SIG-M5 treated with dmso at 0.1 percent for 504 hours (cell line): ENCODE data around the gene HOXC9.

Experiments
- DNase-seq: peaks from one replicate; lab custom pipeline; 2025; ENCODE audit not compliant: unreplicated experiment; lab: John Stamatoyannopoulos, UW

Gene HOXC9

GRCh38 chr12:53963005-53963404 is 37.0 kb upstream of the HOXC9 start:
- no peak for DNase-seq

GRCh38 chr12:53963434-53964314 is 36.3 kb upstream of the HOXC9 start:
- DNase-seq: no peak

GRCh38 chr12:53964315-53964713 is 35.6 kb upstream of the HOXC9 start:
- no peak for DNase-seq

- DNase-seq: no peak
Measured at GRCh38 chr12:53965281-53966084, 34.5 kb upstream of the HOXC9 start.

- DNase-seq: no peak
Measured at GRCh38 chr12:53966085-53966384, 33.9 kb upstream of the HOXC9 start.

GRCh38 chr12:53966385-53967133 is 33.4 kb upstream of the HOXC9 start:
- DNase-seq: no peak

- DNase-seq: no peak
Measured at GRCh38 chr12:53967421-53967925, 32.5 kb upstream of the HOXC9 start.

GRCh38 chr12:53968214-53969127 is 31.5 kb upstream of the HOXC9 start:
- no peak for DNase-seq

- DNase-seq: no peak
Measured at GRCh38 chr12:53969588-53970259, 30.2 kb upstream of the HOXC9 start.

GRCh38 chr12:53970451-53970850 is 29.5 kb upstream of the HOXC9 start:
- DNase-seq: no peak

- no peak for DNase-seq
Measured at GRCh38 chr12:53971129-53971528, 28.8 kb upstream of the HOXC9 start.

GRCh38 chr12:53971686-53972085 is 28.3 kb upstream of the HOXC9 start:
- DNase-seq: no peak

- no peak for DNase-seq
Measured at GRCh38 chr12:53972152-53972702, 27.7 kb upstream of the HOXC9 start.

GRCh38 chr12:53972722-53973235 is 27.2 kb upstream of the HOXC9 start, which contains the start of gene HOXC11:
HOXC11 (plus strand) TSS chr12:53973126; CDS start chr12:53973242, 116 bp downstream.
- DNase-seq: no peak

GRCh38 chr12:53973236-53974042 is 26.5 kb upstream of the HOXC9 start:
- DNase-seq: no peak

GRCh38 chr12:53974084-53975063 is 25.6 kb upstream of the HOXC9 start, which contains the start of gene HOTAIR:
HOTAIR (minus strand) TSS chr12:53974954.
- DNase-seq: peak; percentile 50

GRCh38 chr12:53975064-53975471 is 24.9 kb upstream of the HOXC9 start:
- DNase-seq: no peak
